Measurements from ENCODE around the gene KCNIP4.

KCNIP4 gene

DNA sequence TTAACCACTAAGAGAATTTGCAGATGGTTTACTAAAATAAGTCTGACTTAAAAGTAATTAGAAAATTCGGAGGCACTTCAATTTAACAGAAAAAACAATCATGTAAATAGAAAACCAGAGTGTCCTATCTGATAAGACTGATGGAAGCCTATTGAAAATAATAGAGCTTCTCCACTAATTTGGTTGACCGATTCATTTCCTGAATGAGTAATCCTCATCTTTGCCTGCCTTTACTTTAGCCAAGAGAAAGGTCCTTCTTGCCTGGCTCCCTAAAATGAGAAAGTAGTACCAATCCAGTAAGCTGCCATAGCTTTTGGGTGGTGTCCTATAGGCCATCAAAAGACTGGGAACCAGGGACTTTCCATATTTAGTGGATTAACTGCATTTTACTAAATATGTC is 48.4 kb downstream of the KCNIP4 start:
- no peak for DNase-seq (ENCODE audit: low spot score)

- no peak for DNase-seq (ENCODE audit: low spot score)
These were observed 50.5 kb downstream of the KCNIP4 start for GRCh38 chr4:21898101-21898500.

GRCh38 chr4:21896767-21897166 is 51.8 kb downstream of the KCNIP4 start:
- DNase-seq (ENCODE audit: low spot score), result no peak

DNA sequence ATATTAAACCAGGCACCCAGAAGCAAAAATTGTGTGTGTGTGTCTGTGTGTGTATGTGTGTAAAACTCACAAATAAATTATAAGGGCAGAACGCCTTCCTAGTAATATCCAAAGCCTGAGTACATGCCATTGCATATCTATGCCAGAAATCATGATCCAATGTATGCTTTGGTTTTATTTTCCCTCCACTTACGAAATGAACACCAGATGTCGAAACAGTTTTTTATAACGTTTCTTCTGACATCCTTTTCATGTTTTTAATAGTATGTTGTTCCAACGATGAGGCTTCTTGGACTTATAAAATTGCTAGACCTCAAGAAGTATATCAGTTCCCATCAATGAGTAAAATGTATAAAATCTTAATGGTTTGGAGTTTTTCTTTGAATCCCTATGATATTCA is 55.4 kb downstream of the KCNIP4 start:
- no peak for DNase-seq (ENCODE audit: low spot score)

DNA sequence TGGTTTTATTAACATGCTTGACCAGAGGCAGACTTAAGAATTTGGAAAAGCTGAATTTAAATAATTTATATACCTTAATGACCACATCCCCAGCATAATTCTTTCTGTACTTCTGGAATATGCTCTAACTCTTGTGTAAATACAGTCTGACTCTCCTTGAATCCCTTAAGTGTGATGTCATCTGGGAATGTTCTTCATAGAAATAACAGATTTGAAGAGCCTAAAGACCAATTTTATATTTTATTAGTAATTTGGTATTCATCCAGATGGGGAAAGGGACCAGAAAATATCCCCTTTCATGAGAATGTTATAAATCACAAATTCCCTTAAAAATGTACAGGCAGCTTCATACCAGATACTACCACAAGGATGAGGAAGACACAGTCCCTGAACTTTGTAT is 58.3 kb downstream of the KCNIP4 start:
- DNase-seq (ENCODE audit: low spot score), result no peak

- no peak for DNase-seq (ENCODE audit: low spot score)
These were observed 60.2 kb downstream of the KCNIP4 start for GRCh38 chr4:21888195-21888976.

DNA sequence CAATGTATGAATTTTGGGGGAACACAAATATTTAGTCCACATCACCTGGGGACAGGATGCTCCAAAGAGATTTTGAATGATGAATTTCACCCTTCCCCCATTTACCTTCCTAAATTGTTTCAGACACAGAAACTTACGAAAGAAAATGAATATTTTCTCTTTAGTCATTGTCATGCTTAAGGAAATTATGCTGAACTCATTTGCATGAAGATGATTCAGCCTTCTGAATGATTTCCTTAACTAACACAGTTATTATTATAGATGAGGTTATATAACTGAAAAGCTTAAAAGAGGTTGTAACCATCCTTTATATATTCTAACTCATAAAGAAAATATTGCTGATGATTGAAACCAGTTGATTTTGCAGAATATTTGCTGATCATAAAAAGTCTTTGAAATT is 61.1 kb downstream of the KCNIP4 start:
- DNase-seq (ENCODE audit: low spot score), result no peak

DNA sequence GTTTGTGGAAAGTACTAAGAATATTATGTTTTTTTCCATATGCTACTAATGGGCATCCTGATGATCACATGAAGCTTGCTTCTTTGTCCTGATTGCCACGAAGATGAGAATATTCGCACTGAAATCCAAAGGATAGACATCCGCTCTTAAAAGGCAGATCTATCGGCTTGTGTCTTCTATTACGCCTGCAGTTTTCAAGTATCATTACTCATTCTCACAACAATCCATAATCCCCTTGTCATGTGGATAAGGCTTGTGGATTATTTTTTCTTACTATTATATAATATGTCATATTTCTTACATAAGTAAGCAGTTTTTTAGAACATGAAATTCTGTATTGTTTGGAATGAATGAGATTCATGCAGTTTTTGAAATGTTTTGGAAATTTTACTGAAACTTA is 62.8 kb downstream of the KCNIP4 start:
- no peak for DNase-seq (ENCODE audit: low spot score)

GRCh38 chr4:21885241-21885640 is 63.3 kb downstream of the KCNIP4 start:
- no peak for DNase-seq (ENCODE audit: low spot score)

- no peak for DNase-seq (ENCODE audit: low spot score)
These were observed 64.0 kb downstream of the KCNIP4 start for GRCh38 chr4:21884615-21885014.

- no peak for DNase-seq (ENCODE audit: low spot score)
These were observed 66.3 kb downstream of the KCNIP4 start for GRCh38 chr4:21882051-21882839.

GRCh38 chr4:21879187-21879586 is 69.4 kb downstream of the KCNIP4 start:
- DNase-seq (ENCODE audit: low spot score), result peak; percentile 51

DNA sequence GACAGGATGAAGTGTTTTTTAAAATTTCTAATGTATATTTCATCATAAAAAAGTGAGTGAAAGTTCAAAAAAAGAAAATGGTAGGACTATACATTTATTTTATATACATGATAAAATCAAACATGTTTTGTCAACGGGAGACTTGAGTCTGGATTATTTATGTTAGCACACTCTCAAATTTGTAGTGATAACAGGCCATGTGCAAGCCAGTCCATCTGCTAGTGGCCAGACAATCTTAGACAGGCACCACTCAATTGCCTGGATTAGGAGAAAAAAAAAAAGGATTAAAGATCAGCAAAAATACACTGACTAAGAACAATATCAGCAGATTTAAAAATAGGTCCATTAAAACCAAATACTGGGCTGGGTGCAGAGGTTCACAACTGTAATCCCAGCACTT is 71.9 kb downstream of the KCNIP4 start:
- no peak for DNase-seq (ENCODE audit: low spot score)

GRCh38 chr4:21873145-21873544 is 75.4 kb downstream of the KCNIP4 start:
- DNase-seq (ENCODE audit: low spot score), result no peak

- no peak for DNase-seq (ENCODE audit: low spot score)
These were observed 76.5 kb downstream of the KCNIP4 start for GRCh38 chr4:21872101-21872500.

GRCh38 chr4:21869978-21870745 is 78.4 kb downstream of the KCNIP4 start:
- DNase-seq (ENCODE audit: low spot score), result no peak

- DNase-seq (ENCODE audit: low spot score), result no peak
These were observed 83.9 kb downstream of the KCNIP4 start for GRCh38 chr4:21864686-21865085.

DNA sequence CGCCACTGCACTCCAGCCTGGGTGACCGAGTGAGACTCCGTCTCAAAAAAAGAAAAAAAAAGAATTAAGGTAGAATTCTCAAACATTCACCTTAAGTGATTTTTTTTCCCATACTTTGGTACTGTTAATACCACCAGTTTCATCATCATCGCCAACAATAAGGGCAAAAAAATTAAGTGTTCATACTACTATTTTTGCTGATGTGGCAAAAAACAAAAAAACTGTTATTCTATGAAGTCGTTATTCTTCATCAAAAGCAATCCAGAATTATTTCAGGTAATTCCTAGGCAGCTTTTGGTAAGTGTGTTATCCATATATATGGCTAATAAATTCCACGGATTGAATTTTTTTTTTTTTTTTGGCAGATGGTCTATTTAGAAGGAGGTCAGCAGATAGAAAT is 85.7 kb downstream of the KCNIP4 start:
- DNase-seq (ENCODE audit: low spot score), result no peak

DNA sequence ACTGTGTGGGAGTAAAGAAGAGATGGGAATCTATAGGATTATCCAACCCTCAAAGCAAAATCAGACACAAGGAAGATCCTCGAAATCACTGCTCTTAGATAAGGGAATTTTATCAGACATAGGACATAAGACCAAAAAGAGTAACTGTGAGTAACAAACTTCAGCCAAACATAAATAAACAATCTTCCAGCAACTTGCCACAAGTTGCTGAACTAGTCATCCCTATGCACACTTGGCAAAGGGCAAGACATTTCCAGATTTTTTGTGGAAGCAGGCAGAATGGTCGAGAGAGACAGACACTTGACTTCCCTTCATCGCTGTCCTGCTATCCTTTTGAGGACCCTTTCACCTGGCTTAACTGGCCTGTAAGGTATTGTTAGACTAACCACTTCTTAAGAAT is 89.6 kb downstream of the KCNIP4 start:
- DNase-seq (ENCODE audit: low spot score), result no peak

- no peak for DNase-seq (ENCODE audit: low spot score)
These were observed 91.8 kb downstream of the KCNIP4 start for GRCh38 chr4:21856754-21857153.

DNA sequence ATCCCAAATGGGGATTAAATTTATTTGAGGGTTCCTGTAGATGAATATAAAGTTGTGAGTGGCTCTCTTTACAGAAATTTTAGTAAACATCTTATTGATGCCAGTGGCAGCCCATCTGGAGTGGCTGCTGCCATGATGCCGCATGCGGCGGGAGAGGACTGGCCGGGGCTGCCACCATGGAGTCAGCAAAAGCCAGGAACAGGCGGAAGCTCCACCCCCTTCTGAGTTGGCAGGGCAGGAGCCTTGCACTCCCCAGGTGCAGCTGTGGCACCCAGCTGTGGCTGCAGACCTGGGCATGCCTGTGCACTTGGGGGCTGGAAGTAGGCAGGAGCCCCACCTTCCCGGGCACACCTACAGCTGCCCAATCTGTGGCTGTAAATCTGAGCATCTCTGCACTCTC is 92.3 kb downstream of the KCNIP4 start:
- no peak for DNase-seq (ENCODE audit: low spot score)

GRCh38 chr4:21849077-21849476 is 99.5 kb downstream of the KCNIP4 start:
- no peak for DNase-seq (ENCODE audit: low spot score)

- DNase-seq (ENCODE audit: low spot score), result no peak
These were observed 100.6 kb downstream of the KCNIP4 start for GRCh38 chr4:21848021-21848420.

Data from ecto neural progenitor cell (in vitro differentiated cells).